ENCODE data around the gene ZCCHC17.

DNA sequence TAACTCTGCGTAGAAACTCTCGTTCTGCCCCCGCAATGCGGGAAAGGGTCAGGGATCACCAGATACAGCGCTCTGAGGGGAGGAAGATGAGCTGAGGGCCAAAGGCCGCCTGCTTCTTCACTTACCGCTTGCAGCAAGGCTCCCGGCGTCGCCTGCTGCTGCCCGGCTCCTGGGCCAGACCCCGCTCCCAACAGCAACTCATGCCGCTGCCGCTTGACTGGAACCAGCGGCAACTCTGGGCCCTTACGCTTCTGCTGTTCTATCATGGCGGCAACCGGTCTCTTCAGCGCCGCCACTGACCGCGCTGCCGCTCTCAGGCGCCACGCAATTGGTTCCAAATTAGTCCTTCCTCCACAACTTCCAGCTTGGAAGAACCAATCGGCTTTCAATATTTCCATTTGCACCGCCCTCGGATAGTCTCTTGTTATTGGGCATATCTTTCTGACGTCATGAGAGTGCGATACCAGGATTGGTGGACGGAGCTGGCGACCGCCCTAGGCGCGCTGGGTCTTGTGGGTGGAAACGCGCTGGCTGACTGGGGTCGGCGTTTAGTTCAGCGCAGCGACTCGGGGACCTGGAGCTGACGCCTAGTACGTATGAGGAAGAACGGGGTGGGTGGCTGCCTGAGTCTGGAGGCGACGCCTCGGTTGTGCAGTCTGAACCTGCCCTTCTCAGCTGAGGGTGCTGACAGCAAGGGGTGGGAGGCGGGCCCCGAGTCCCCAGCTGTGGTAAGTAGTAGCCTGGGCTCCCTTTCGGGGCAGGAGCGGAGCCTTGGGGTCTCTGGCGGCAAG lies at the start of gene ZCCHC17, which contains the start of gene SNRNP40:
- TF ChIP-seq, protein P1, sequence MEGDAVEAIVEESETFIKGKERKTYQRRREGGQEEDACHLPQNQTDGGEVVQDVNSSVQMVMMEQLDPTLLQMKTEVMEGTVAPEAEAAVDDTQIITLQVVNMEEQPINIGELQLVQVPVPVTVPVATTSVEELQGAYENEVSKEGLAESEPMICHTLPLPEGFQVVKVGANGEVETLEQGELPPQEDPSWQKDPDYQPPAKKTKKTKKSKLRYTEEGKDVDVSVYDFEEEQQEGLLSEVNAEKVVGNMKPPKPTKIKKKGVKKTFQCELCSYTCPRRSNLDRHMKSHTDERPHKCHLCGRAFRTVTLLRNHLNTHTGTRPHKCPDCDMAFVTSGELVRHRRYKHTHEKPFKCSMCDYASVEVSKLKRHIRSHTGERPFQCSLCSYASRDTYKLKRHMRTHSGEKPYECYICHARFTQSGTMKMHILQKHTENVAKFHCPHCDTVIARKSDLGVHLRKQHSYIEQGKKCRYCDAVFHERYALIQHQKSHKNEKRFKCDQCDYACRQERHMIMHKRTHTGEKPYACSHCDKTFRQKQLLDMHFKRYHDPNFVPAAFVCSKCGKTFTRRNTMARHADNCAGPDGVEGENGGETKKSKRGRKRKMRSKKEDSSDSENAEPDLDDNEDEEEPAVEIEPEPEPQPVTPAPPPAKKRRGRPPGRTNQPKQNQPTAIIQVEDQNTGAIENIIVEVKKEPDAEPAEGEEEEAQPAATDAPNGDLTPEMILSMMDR (IDR thresholded peaks at IDR 0.05): no peak
- no peak for TF ChIP-seq CREM (CRISPR knock-in tag; IDR thresholded peaks at IDR 0.05)
- TF ChIP-seq ATF6 (CRISPR knock-in tag; IDR thresholded peaks at IDR 0.05): no peak
- TF ChIP-seq PREB (CRISPR knock-in tag; IDR thresholded peaks at IDR 0.05; ENCODE audit: borderline replicate concordance): no peak
- no peak for TF ChIP-seq JUN (CRISPR knock-in tag; IDR thresholded peaks at IDR 0.05)
- TF ChIP-seq ERG (CRISPR knock-in tag; IDR thresholded peaks at IDR 0.05): no peak; the same call in 1 of the 2 replicates

All from WTC11 (cell line).